Upper lobe of left lung (tissue), 4 donors: ENCODE results near the gene MPP4.

Experiments
- EP300 ChIP-seq, 4 donors: sonication (generic); formaldehyde crosslinking; IDR thresholded peaks; one replicate each; pipeline ENCODE4 v1.5.1; 2017; ENCODE audit warnings: antibody characterized with exemption in 4 of 4, control low read depth in 2 of 4
- POLR2A ChIP-seq, 4 donors: fragments of 450-650 bp; IDR thresholded peaks; one replicate each; pipeline ENCODE4 v1.5.1; 2016 to 2017; ENCODE audit warnings: antibody characterized with exemption in 4 of 4, mild to moderate bottlenecking in 2 of 4
- POLR2AphosphoS5 ChIP-seq, 2 donors: sonication (generic); formaldehyde crosslinking; IDR thresholded peaks; one replicate each; pipeline ENCODE4 v1.5.1; 2017; ENCODE audit warnings: antibody characterized with exemption in 2 of 2
- TF ChIP-seq, protein P1 (sequence below), 6 experiments: fragments of 450-650 bp in 4 of 6; fragments of 200-600 bp in 2 of 6; sonication (generic) in 2 of 6; IDR thresholded peaks; one replicate each; pipeline ENCODE4 v1.5.1; 2016 to 2019; ENCODE audit warnings: antibody characterized with exemption in 6 of 6

DNA sequence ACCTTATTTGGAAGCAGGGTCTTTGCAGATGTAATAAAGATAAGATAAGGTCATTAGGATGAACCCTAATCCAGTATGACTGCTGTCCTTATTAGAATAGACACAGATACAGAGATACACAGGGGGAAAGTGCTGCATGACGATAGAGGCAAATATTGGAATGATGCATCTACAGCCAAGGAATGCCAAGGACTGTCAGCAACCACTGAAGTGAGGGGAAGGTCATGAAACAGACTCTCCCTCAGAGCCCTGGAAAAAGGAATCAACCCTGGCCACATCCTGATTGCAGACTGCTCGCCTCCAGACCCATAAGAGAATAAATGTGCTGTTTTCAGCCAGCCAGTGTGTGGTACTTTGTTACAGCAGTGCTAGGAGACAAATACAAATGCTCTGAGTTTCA is 69.9 kb downstream of the MPP4 start:
- TF ChIP-seq, protein P1, sequence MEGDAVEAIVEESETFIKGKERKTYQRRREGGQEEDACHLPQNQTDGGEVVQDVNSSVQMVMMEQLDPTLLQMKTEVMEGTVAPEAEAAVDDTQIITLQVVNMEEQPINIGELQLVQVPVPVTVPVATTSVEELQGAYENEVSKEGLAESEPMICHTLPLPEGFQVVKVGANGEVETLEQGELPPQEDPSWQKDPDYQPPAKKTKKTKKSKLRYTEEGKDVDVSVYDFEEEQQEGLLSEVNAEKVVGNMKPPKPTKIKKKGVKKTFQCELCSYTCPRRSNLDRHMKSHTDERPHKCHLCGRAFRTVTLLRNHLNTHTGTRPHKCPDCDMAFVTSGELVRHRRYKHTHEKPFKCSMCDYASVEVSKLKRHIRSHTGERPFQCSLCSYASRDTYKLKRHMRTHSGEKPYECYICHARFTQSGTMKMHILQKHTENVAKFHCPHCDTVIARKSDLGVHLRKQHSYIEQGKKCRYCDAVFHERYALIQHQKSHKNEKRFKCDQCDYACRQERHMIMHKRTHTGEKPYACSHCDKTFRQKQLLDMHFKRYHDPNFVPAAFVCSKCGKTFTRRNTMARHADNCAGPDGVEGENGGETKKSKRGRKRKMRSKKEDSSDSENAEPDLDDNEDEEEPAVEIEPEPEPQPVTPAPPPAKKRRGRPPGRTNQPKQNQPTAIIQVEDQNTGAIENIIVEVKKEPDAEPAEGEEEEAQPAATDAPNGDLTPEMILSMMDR (IDR thresholded peaks at IDR 0.05): no peak
- TF ChIP-seq POLR2AphosphoS5 (IDR thresholded peaks at IDR 0.05) (no peak), POLR2A (IDR thresholded peaks at IDR 0.05) (no peak), EP300 (IDR thresholded peaks at IDR 0.05) (no peak)
